GM10266 (cell line): Measurements from ENCODE around the gene TP63.

Source experiments
- DNase-seq: peaks from one replicate; pipeline ENCODE4 v3.0.0; 2012; ENCODE audit errors: extremely low spot score
- CTCF ChIP-seq: IDR thresholded peaks from 2 replicates; pipeline ENCODE4 v1.5.1; 2012; ENCODE audit warnings: mild to moderate bottlenecking, low read depth; ENCODE audit not compliant: control insufficient read depth, insufficient read depth; ENCODE audit errors: missing control alignments

TP63 gene

DNA sequence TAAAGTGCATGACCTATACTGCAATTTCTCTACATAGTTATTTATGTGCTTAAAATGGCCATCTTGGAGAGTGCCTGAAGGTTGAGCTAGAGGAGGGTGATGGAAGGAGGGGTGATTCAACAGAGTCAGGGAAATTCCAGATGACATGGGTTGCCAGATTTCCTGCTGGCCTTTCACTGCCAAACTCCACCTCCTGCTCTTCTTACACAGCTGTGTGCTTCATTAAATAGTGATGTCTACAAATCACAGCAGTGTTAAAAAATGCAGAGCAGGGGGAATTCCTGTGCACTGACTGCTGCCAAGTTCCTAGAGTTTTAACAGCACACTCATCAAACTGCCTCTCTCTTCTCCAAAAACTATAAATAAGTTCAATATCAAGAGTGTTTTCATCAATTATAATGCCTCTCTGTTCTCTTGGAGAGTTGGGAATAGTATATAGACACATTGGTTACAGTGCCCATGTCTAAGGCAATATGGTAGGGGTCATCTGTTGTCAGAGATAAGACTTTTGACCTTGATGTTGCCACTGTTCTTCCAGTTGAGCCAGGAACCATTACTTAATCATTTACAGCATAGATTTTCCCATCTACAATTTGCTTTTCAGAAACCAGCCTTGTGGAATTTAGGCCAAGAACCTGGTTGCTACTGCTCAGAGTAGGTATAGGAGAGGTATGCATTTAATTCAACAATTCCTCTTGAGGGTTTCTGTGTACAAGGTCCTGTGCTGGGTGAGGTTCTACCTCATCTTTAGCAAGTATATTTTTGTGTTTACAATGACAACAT lies 79.6 kb downstream of the TP63 start:
- TF ChIP-seq CTCF, result no peak
- DNase-seq, result peak; percentile 30

DNA sequence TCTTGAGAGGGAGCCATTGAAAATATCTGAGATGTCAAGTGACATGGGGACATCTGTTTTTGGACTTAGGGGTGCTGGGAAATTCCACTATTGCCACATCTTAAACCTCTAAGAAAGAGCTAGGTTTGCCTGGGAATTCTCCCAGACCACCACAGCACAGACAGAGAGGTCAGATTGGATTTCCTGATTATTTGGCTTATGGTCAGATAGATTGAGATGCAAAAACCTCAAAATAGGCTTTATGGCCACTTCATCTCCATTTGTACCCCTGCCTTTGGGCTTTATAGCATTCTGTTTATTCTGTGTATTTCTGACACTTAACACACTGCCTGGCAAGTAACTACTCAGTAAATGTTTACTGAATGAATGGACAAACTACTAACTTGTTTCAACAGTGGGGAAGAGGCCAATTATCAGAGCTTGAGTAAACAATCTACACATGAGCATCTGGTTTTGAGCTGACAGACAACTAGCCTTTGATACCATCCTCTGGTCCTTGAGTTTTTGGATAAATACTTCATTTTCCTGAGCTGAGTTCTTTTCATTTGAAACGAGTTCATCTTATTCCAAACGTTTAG lies 81.8 kb downstream of the TP63 start:
- DNase-seq, result no peak
- TF ChIP-seq CTCF, result no peak

DNA sequence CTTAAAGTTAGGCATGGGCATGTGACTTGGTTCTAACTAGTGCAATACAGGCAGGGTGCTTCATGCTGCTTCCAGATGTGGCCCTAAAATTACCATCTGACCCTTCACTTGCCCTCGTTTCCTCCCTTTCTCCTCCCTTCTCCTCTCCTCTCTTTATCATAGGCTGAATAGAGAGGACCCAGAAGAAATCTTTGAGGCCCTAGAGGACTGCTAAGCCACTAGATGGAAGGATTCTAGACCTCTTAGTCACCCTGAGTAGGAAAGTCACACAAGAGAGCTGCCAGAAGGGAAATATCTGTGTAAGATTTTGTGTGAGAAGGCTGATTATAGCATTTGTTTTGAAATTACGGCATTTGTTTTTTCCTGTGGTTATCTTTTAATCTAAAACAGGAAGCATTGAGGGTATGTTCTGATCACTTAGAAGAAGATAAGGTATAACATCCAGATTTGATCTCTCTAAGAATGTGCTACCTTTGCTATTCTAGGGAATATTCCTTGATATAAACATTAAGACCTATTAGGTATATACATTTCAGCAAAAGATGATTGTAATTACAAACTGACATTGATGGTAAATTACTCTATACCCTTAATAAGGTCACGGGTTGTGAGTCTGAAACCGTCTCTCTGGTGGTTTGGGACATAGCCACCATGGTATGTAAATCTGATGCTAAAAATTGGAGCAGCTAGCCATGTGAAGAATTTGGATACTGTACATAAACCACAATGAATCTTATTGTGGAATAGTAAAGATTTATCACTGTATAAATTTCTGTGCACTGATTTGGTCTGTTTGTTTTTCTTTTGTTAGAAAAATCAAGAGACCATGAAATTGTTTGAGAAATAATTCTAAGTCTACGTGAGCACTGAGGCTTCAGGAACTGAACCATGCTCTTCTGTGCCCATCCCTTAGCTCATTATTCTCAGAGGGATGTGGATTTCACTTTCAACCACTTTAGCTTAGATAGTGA lies 84.1 kb downstream of the TP63 start:
- TF ChIP-seq CTCF, result no peak

GRCh38 chr3:189718215-189718614 lies 87.0 kb downstream of the TP63 start:
- no peak for TF ChIP-seq CTCF
- DNase-seq, result no peak

More for the DNA sequence above, 84.1 kb downstream of the TP63 start:
- no peak for DNase-seq

GRCh38 chr3:189720736-189721417 lies 89.7 kb downstream of the TP63 start:
- no peak for DNase-seq

More at GRCh38 chr3:189720736-189721417, 89.7 kb downstream of the TP63 start:
- TF ChIP-seq CTCF, result no peak
